Right renal cortex interstitium (tissue), 3 donors: ENCODE measurements around the gene COMMD1. TPM values are rescaled to one million over a fixed set of nuclear protein-coding genes. Genes with fewer than 3 reads are reported as not detected.
"Not testable (repeated sequence)": the region's sequence is repeated elsewhere in the genome, so short reads cannot be mapped to it uniquely, and the experiment has no call there.

Source experiments
- DNase-seq, 3 donors: peaks; one replicate each; pipeline ENCODE4 v3.0.0-alpha.2; 2013; ENCODE audit warnings: low read depth in 3 of 3, low spot score in 2 of 3
- polyA plus RNA-seq, 3 donors: library from polyadenylated mRNA; unstranded; fragments of 120-200 nt; gene quantifications; one replicate each; pipeline ENCODE4 v1.2.1, GENCODE V29; 2013; ENCODE audit not compliant: insufficient read length in 3 of 3

Gene COMMD1
- polyA plus RNA-seq, 3 donors = 56.0 to 75.3 (median 73.6) TPM

DNA sequence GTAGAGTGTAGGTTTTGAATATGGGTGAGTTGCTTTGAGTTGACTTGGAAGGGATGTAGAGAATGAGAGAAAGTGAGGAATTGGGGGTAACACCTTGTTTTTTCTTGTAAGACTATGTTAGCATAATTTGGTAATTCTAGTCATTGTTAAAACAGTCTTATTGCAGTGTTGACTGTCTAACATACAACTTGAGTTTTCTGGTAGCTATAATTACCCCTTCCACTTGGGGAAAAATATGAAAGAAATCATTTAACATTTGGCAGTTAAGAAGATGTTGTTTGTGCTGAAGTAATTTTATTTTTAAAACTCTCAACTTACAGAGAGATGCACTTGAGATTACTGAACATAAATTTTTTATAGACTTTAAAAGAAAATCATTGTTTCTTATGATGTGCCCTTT, 108.2 kb downstream of the COMMD1 start:
- no peak for DNase-seq

DNA sequence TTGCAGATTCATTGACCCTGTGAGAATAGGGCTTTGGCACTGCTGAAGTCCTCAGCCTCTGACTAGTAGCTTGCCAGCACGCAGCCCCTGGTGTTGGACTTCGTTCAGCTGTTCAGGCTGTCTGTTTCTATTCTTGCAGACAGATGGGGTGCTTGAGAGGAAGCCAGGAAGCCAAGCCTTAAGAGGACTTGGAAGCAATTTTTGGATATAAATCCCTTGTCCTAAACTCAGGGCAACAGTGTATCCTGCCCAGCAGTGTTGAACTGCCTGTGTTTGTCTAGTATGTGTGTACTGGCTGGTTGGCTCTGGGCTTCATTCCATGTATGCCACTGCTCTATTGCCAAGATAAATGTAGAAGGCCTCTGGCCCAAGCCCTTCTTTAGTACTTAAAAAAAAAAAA, 108.6 kb downstream of the COMMD1 start:
- DNase-seq = peak in 1 of 3 donors; percentile 23

DNA sequence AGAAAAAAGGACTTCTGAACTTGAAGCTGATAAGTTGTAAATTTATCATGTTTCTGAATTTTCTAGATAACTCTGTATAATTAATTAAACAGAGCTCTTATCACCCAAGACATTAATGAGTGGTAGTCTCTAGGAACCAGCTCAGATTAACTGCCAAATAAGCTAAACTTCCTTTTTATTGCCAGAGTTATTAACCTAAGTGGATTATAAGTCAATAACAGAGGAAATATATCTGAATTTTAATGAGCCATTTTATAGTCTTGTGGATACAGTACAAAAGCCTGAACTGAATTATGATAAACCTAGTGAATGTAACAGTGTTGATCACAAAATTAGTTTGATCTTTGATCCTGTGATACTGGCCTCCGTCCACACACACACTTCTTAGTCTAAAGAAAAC, 111.5 kb downstream of the COMMD1 start:
- no peak for DNase-seq

DNA sequence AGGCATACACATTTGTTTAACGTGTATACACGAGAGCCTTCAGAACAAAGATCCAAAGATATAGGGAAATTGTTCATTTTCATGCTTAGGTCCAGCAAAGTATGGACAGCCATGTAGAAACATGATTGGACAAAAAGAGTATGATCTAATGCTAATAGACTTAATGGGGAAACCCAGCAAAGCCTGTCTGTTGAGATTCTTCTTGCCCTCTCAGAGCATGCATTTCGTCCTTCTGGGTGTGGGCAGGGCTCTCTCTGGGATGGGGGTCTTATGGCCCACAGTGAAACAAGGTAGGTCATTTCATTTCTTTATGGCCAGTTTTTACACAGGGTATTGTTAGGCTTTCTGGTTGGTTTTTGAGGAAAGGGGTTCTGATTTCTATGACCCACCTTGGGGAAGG, 124.4 kb downstream of the COMMD1 start:
- DNase-seq = no peak

DNA sequence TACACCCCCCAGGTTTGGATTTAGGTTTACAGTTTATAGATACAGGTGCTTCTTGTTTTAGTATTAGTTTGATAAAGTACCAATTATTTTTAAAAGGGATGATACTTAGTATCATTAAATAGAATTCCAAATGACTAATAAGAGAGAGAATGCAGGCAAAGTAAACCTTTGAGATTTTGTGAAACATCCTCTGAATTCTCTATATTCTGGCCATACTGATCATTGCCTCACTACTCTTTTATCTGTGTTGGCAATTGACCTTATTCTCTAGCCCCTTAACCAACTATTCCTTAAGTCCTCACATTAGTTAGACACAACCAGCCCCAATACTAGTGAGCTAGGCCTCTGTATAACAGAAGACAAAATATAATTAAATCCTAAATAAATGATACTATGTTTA, 125.4 kb downstream of the COMMD1 start:
- DNase-seq = no peak

DNA sequence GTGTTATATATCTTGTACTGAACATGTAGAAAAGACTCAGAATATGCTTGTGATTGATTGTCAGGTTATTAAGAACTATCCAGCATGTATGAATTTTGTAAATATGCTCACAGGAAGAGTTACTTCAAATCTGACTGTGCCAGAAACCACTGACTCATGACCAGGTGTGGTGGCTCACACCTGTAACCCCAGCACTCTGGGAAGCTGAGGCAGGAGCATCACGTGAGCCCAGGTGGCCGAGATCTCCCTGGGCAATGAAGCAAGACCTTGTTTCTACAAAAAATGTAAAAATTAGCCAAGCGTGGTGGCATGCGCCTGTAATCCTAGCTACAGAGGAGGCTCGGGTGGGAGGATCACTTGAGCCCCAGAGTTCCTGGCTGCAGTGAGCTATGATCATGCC, 126.6 kb downstream of the COMMD1 start:
- DNase-seq = no peak

DNA sequence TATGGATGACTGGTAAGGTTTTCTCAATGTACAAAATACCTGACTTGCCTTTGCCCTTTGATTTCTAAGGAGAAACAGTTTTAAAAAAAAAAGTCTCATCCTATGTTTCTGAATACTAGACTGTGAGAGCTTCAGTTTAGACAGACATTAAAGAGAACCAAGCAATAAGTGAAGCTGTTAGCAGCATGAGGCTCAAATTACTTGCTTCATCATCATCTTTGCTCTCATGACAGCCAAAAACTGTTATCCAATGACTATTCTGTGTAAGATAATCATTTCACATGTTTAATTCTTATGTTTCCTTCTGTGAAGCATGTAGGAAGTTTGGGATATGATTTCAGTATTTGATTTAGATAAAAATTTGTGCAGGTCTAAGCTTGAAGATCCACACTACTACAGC, 129.2 kb downstream of the COMMD1 start:
- DNase-seq = no peak

DNA sequence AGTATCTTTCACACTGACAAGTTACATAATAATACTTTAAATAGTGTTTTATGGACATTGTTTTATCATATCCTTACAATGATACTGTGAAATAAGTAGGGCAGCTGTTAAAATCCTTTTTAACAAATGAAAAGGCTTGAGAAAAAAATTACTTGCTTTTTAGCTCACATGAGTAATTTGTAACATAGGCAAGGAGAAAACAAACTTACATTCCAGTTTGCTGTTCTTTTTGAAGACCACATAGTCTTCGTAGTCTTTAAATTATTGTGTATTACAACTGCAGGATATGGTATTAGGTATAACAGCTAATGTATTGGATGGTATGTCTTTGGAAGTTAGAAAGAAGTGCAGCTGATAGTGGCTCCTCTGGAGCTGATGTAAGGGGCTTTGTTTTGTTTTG, 130.8 kb downstream of the COMMD1 start:
- DNase-seq = no peak

DNA sequence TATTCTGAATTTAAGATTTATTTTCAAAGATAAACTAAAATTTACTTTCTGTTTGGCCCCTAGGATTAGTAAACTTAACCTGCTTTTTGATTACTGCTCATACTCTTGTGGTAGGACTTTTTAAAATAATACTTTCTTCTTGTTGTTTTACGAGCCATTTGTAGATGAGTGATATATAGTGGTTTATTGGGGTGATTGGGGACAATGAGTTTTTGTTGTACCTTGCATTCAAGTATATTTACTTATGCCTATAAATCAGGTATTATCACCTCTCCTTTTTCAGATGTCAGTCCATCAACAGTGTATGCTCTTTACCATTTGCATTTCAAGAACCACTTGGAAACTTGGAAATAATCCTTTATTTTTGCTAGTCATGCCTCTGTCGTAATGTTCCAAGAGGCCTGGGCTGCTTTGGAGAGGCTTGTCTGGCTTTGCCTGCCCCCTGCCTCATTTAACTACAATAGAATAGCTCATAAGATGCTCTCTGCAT, 131.3 kb downstream of the COMMD1 start:
- DNase-seq = no peak

DNA sequence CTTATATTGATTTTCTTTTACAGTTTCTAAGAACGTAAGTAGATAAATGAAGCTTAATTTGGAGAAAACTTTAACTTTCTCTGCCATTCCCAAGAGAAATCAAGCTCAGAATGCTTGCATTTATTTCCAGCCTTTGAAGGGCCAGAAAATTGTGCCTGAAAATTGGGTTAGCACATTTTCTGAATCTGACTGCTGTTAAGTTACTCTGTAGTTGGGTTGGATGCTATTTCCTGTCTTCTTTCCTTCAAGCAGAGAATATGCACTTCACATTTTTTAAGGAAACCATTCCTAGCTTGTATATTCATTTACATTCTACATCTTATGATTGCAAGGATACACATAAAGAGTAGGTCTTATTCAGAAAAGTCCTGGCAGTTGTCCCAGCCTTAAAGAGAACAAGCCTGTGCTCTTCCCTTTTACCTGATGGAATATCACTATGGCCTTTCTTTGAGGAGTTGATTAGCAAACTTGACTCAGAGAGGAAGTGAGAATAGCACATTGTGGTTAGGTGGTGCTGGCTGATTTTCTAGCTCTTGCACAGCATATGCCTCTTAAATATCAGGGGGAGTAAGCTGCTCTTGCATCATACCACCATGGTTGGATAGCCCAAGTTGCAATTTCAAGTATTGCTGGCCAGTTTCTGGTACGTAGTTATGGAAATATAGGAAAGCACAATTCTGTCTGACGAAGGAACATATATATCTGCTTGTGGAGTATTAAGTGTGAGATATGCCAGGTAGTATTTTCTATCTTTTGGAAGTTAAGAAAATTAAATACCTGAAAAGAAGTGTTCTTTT, 133.7 kb downstream of the COMMD1 start:
- DNase-seq = no peak

DNA sequence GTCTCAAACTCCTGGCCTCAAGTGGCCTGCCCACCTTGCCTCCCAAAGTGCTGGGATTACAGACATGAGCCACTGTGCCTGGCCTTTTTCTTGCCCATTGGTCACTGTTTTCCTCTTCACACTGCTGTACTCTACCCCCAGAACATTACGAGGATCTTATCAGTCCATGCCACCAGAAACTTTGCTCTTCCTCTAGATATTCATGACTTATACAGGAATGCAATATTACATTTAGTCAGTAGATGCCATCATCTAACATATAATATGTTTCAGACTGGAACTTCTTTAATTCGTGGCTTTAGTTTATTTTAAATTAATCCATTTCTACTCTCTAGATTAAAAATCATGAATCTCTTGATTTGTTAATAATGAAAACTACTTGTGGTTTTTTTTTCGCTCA, 135.5 kb downstream of the COMMD1 start:
- no peak for DNase-seq

DNA sequence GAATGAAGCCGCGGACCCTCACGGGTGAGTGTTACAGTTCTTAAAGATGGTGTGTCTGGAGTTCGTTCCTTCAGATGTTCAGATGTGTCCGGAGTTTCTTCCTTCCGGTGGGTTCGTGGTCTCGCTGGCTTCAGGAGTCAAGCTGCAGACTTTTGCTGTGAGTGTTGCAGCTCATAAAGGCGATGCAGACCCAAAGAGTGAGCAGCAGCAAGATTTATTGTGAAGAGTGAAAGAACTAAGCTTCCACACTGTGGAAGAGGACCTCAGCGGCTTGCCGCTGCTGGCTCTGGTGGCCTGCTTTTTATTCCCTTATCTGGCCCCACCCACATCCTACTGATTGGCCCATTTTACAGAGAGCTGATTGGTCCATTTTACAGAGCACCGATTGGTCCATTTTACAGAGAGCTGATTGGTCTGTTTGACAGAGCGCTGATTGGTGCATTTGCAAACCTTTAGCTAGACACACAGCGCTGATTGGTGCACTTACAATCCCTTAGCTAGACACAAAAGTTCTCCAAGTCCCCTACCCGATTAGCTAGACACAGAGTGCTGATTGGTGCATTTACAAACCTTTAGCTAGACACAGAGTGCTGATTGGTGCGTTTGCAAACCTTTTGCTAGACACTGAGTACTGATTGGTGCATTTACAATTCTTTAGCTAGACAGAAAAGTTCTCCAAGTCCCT, 136.4 kb downstream of the COMMD1 start:
- not testable (repeated sequence) for DNase-seq

DNA sequence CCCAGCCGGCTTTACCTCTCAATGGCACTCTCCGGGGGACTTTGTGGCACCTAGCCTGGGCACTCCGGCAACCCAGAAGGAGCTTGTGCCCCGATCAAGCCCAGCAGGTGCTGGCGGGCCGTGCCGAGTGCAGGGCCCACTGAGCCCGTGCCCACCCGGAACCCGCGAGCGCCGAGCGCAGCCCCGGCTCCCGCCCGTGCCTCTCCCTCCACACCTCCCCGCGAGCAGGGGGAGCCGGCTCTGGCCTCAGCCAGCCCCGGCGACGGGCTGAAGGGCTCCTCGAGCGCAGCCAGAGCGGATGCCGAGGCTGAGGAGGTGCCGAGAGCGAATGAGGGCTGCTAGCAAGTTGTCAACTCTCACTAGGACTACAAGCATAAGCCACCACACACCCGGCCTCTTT, 136.9 kb downstream of the COMMD1 start:
- no peak for DNase-seq

DNA sequence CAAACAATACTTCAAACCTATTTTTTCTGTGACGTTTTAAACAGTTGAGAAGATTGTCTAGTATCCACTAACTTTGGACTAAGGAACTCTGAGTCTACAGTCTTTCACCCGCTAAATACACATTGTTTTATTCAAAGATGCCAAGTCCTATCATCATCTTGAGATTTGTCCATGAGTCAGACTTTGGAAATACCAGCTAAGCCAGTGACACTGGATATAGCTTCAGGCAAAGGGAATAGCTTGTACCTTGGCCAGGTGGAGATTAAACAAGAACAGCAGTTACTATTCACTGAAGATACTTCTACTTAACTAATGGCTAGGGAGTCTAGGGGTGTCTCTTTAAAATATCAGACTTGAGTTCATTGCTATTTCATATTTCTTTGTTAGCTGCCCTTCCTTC, 137.5 kb downstream of the COMMD1 start:
- no peak for DNase-seq

DNA sequence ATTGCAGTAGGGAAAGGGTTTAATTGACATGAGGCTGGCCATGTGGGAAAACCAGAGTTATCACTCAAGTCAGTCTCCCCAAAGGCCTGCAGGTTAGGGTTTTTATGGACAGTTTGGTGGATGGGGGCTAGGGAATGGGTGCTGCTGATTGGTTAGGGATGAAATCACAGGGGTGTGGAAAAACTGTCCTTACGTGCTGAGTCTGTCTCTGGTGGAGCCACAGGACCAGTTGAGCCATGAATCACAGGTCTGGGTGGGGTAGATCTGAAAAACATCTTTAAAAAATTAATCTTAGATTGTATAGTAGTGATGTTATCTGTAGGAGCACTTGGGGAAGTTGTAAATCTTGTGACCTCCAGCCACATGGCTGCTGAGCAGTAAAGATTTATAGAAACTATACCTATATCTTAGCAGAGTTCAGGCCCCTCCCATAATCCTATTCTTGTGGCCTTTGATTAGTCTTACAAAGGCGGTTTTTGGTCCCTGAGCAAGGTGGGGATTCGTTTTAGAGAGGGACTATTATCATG, 139.6 kb downstream of the COMMD1 start:
- DNase-seq = no peak

DNA sequence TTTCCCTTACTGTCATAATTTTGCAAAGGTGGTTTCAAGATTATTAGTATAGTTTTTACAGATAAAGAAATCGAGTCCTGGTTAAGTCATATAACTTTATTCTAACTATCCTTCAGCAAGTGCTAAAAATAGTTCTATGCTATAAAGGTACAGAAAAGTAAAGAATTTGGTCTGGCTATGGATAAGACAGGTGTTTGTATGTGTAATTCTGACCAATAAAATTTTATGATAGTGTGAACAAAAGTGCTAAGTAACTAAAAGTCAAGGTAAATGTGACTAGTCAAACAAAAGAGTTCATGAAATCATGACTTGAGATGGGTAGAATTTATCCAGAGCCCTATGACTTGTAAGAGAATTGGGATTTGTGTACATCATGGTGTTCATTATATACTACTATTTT, 140.7 kb downstream of the COMMD1 start:
- DNase-seq = no peak

DNA sequence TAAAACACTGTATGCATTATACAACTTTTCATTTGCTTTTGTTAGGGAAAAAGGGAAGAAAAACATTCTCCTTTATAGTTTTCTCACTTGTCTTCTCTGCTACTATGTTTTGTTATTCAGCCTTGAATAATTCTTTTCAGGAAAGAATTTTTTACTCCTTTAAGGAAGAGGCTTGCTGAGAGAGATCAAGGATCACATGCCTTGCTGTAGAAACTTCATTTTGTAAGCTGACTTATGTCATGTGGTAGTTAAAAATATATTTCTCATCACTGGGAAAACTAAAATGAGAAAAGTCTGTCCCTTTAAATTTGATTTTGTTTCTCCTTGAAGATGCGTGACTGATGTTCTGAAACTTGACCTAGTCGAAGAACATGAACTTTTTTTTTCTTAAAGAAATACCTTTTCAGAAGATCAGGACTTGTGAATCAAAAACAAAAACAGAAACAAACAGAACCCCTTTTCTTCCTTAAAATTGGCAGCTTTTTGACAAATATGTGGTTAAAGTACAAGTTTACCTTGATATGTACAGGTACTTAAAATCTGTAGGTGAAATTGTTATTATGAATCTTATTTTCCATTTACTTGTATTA, 145.1 kb downstream of the COMMD1 start:
- no peak for DNase-seq

DNA sequence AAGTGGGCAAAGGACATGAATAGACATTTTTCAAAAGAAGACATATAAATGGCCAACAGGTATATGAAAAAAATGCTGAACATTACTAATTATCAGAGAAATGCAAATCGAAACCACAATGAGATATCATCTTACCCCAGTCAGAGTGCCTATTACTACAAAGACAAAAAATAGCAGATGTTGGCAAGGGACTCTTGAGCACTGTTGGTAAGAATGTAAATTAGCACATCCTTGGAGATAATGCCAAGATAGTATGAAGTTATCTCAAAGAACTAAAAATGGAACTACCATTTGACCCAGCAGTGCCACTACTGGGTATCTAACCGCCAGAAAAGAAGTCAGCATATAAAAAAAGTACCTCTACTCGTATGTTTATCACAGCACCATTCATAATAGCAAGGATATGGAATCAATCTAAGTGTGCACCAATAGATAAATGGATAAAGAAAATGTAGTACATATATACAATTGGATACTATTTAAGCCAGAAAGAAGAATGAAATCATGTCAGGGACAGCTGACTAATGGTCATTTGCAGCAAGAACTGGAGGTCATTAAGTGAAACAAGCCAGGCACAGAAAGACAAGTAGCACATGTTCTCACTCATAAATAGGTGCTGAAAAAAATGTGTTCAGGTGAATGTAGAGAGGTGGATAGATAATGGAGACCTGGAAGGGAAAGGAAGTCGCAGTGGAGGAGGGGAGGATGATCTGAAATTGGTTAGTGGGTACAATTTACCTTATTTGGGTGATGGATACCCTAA, 148.7 kb downstream of the COMMD1 start:
- DNase-seq = no peak

DNA sequence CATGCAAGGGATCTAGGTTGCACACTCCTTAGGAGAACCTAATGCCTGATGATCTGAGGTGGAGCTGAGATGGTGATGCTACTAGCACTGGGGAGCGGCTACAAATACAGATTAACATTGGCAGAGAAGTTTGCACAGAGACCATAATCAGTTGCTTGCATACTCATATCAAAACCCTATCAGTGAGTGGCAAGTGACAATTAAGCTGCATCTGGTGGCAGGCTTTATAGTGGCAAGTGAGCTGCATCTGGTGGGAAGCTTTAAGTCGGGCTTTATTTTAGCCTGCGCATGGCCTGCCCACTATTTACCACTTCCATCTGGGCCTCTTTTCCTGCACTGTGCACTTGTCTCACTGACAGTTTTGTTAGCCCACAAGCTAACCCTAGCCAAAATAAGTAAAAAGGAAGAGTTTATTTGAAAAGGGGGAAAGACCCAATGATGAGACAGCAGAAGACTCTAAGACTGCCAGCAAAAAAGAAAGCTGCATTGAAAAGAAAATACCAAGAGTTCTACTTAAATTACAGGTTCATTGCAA, 149.5 kb downstream of the COMMD1 start:
- DNase-seq = no peak

DNA sequence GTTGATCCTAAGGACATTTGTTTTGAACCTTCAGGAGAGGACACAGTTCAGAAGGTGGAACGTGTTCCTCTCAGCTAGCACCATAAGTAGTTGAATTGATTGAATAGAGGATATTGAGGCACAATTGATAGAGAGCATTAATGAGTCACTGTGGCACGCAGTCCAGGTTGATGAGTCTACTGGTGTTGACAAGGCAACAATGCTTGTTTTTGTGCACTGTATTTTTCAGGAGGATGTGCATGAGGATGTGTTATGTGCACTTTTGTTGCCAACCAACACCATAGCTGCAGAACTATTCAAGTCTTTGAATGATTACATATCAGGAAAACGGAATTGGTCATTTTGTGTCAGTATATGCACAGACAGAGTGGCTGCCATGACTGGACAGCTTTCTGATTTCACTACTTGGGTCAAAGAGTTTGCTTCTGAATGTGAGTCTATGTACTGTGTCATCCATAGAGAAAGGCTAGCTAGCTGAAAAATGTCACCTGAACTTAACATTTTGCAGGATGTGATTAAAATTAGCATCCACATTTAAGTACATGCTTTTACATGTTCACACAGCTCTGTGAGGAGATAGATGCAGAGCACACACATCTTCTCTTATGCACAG, 150.4 kb downstream of the COMMD1 start:
- no peak for DNase-seq
